PC-3 (cell line): ENCODE results near the gene ROGDI. TPM values are rescaled to one million over a fixed set of nuclear protein-coding genes. Genes with fewer than 3 reads are reported as not detected.

Experiments
- ATAC-seq: fragments of 200-7000 bp; cut with Tn5 transposase; 2 replicates; pipeline ENCODE4 v1.9.1; 2020; ENCODE audit warnings: mild to moderate bottlenecking, moderate library complexity
- BruUV-seq: library from RNA; stranded (reverse); fragments of 400-500 nt; replicated peaks from 2 replicates; lab custom pipeline; 2021; lab: Mats Ljungman, UMichigan
- CTCF ChIA-PET: fragments of 300-600 bp; sonication (Branson Sonifier 250); formaldehyde crosslinking; loops from one replicate; lab custom pipeline; 2022; ENCODE audit warnings: antibody characterized with exemption; lab: Charles Lee
- POLR2A ChIA-PET: fragments of 300-600 bp; sonication (Branson Sonifier 250); formaldehyde crosslinking; loops from one replicate; lab custom pipeline; 2022; ENCODE audit warnings: antibody characterized with exemption; ENCODE audit not compliant: unreplicated experiment; lab: Charles Lee
- DNase-seq: peaks from one replicate; pipeline ENCODE4 v3.0.0-alpha.2; 2015
- H2AFZ ChIP-seq: fragments of 300-600 bp; sonication (generic); 2 replicates; pipeline ENCODE4 v1.6.0; 2016; ENCODE audit warnings: antibody characterized with exemption, low read length
- H3F3A ChIP-seq: fragments of 300-600 bp; sonication (generic); one replicate; pipeline ENCODE4 v1.6.0; 2017; ENCODE audit warnings: antibody characterized with exemption, low read length, control low read depth, mild to moderate bottlenecking; ENCODE audit not compliant: unreplicated experiment
- H3K27ac ChIP-seq: fragments of 300-600 bp; sonication (generic); 2 replicates; pipeline ENCODE4 v1.5.1; 2016; ENCODE audit warnings: mild to moderate bottlenecking, low read length
- H3K27me3 ChIP-seq: fragments of 300-600 bp; sonication (generic); 2 replicates; pipeline ENCODE4 v1.6.1; 2016; ENCODE audit warnings: low read length, mixed read lengths
- H3K36me3 ChIP-seq: fragments of 300-600 bp; sonication (generic); 2 replicates; pipeline ENCODE4 v1.6.1; 2016; ENCODE audit warnings: low read depth, mixed run types, low read length, mixed read lengths
- H3K4me1 ChIP-seq: fragments of 300-600 bp; sonication (generic); 2 replicates; pipeline ENCODE4 v1.5.1; 2016; ENCODE audit warnings: low read length; ENCODE audit not compliant: insufficient read depth
- H3K4me2 ChIP-seq: fragments of 300-600 bp; sonication (generic); 2 replicates; pipeline ENCODE4 v1.6.0; 2016; ENCODE audit warnings: low read length
- H3K4me3 ChIP-seq: fragments of 300-600 bp; sonication (generic); 2 replicates; pipeline ENCODE4 v1.5.1; 2016; ENCODE audit warnings: mild to moderate bottlenecking, low read length, mixed read lengths
- H3K79me2 ChIP-seq: fragments of 300-600 bp; sonication (generic); 2 replicates; pipeline ENCODE4 v1.6.1; 2017; ENCODE audit warnings: low read length, mixed read lengths
- H3K9ac ChIP-seq: fragments of 300-600 bp; sonication (generic); 2 replicates; pipeline ENCODE4 v1.6.0; 2016; ENCODE audit warnings: mild to moderate bottlenecking, low read length
- H3K9me2 ChIP-seq: fragments of 300-600 bp; sonication (generic); replicated peaks from 2 replicates; pipeline ENCODE4 v1.6.1; 2016; ENCODE audit warnings: mixed run types, low read length, mixed read lengths
- H3K9me3 ChIP-seq: fragments of 300-600 bp; sonication (generic); 2 replicates; pipeline ENCODE4 v1.6.1; 2016; ENCODE audit warnings: low read length, mixed read lengths
- H4K20me1 ChIP-seq: fragments of 300-600 bp; sonication (generic); 2 replicates; pipeline ENCODE4 v1.6.1; 2016; ENCODE audit warnings: low read length, mixed read lengths
- EZH2 ChIP-seq: fragments of 300-600 bp; sonication (generic); IDR thresholded peaks from one replicate; pipeline ENCODE4 v1.6.1; 2017; ENCODE audit warnings: antibody characterized with exemption, mild to moderate bottlenecking, low read length; ENCODE audit not compliant: unreplicated experiment
- EZH2phosphoT487 ChIP-seq: fragments of 300-600 bp; sonication (generic); IDR thresholded peaks from 2 replicates; pipeline ENCODE4 v1.6.1; 2018; ENCODE audit warnings: mild to moderate bottlenecking, antibody characterized with exemption, low read length, borderline replicate concordance
- intact Hi-C: fragments of 100-400 bp; cut with micrococcal nuclease; formaldehyde crosslinking; loops from 2 replicates; pipeline ENCODE4 v1.9.0; 2023
- total RNA-seq: library from RNA; depleted of rRNA; stranded (reverse); fragments of >200 nt; gene quantifications from 2 replicates; pipeline ENCODE4 v1.2.3, GENCODE V29; 2014
- TF ChIP-seq, protein P1 (sequence below): fragments of 300-600 bp; sonication (generic); conservative IDR thresholded peaks from 2 replicates; pipeline ENCODE4 v1.5.1; 2017; ENCODE audit warnings: antibody characterized with exemption, low read depth, mild to moderate bottlenecking, low read length

The ROGDI gene
- total RNA-seq, 1 experiment from 2014 or later = 23.3 TPM

GRCh38 chr16:4802659-4803287, 340 bp upstream of the ROGDI start:
- peak; percentile 82 for DNase-seq
- Histone ChIP-seq H4K20me1 (no peaks in the 10 kb centered on the region), H3F3A (no peaks in the 10 kb centered on the region), H3K4me1 (peaks cover 14% of the 10 kb centered on the region), H3K4me3 (peak overlapping the region; percentile 84), H3K27me3 (no peaks in the 10 kb centered on the region), H3K36me3 (peaks cover 4% of the 10 kb centered on the region; the same call in 1 of the 2 replicates), H3K79me2 (no peaks in the 10 kb centered on the region), H3K4me2 (peak overlapping the region; percentile 97), H3K9me3 (no peaks in the 10 kb centered on the region), H3K27ac (no peak overlapping the region; the same call in 1 of the 2 replicates), H3K9ac (peak overlapping the region; percentile 36; the same call in 1 of the 2 replicates), H3K9me2 (no peaks in the 10 kb centered on the region), H2AFZ (peak overlapping the region; percentile 94)
- POLR2A ChIA-PET = interaction anchor here (0.6 kb wide), 2 partner anchors 41 to 69 kb away, joined by 5 to 10 read pairs; partner anchors contain the start of genes ANKS3 and DNAAF8
- BruUV-seq = no TSS peak
- CTCF ChIA-PET = no interaction called here
- peak; percentile 91 for ATAC-seq
- TF ChIP-seq EZH2phosphoT487 (no peak), EZH2 (no peak)
- TF ChIP-seq, protein P1, sequence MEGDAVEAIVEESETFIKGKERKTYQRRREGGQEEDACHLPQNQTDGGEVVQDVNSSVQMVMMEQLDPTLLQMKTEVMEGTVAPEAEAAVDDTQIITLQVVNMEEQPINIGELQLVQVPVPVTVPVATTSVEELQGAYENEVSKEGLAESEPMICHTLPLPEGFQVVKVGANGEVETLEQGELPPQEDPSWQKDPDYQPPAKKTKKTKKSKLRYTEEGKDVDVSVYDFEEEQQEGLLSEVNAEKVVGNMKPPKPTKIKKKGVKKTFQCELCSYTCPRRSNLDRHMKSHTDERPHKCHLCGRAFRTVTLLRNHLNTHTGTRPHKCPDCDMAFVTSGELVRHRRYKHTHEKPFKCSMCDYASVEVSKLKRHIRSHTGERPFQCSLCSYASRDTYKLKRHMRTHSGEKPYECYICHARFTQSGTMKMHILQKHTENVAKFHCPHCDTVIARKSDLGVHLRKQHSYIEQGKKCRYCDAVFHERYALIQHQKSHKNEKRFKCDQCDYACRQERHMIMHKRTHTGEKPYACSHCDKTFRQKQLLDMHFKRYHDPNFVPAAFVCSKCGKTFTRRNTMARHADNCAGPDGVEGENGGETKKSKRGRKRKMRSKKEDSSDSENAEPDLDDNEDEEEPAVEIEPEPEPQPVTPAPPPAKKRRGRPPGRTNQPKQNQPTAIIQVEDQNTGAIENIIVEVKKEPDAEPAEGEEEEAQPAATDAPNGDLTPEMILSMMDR = no peak
- intact Hi-C loops = loop anchor here (5.0 to 10.0 kb wide), 2 partner anchors 70 to 152 kb away; partner anchors contain the start of genes ANKS3, DNAAF8 and SEC14L5

DNA sequence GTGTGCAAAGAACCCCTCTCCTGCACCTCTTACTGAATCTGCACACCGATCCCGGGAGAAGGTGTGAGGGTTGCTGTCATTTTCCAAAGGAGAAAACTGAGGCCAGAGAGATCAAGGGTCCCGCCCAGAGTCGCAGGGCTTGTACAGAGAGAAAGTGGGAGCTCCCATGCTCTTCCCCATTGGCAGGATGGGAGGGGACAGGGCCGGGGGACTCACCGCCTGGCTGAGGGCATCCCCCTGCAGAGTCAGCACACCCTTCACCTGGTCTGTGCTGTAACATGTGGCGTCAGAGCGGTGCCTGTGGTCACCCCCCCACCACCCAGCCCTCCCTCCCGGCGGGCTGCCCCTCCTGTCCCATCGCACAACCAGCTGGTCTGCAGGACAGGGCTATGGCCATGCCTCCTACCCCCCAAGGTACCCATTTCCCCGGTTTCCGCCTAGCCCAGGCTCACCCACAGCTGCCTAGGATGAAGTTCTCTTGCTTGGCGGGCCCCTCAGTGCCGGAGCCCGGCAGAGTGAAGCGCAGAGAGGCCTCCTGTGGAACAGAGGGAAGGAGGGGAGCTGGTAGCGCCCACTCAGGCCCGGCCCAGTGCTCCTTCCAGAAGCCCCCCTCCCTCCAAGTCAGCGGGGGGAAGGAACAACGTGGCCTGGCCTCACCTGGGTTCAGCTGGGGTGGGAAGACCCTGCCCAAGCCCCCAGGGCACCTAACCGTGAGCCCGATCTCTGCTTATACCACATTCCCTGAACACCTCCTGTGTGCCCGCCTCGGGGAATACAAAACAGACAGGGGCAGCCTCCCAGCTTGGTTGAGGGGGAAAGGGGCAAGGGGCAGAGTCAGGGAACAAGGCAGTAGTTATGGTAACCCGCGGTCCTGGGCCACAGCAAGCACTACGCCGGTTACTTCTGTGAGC, 1.1 kb downstream of the ROGDI start:
- intact Hi-C loops = loop anchor here (5.0 to 10.0 kb wide), 2 partner anchors 69 to 153 kb away; partner anchors contain the start of genes ANKS3, DNAAF8 and SEC14L5
- peaks cover 14% of the 10 kb centered on the region for H3K4me1 ChIP-seq
- peak overlapping the region; percentile 94 for H2AFZ ChIP-seq
- no peaks in the 10 kb centered on the region for H3K36me3 ChIP-seq
- no TSS peak for BruUV-seq
- peak overlapping the region; percentile 60 for H3K9ac ChIP-seq
- H3K27me3 ChIP-seq = no peaks in the 10 kb centered on the region
- H3K27ac ChIP-seq = no peak overlapping the region
- H3K4me3 ChIP-seq = peak overlapping the region; percentile 84
- no peak for ATAC-seq
- POLR2A ChIA-PET = no interaction called here
- H3F3A ChIP-seq = no peaks in the 10 kb centered on the region
- H3K4me2 ChIP-seq = peak overlapping the region; percentile 97
- no peaks in the 10 kb centered on the region for H3K79me2 ChIP-seq
- CTCF ChIA-PET = interaction anchor here (0.6 to 0.7 kb wide), 2 partner anchors 33 to 157 kb away, joined by 3 read pairs; partner anchors contain the start of gene SEC14L5
- TF ChIP-seq, protein P1 = no peak
- no peak for TF ChIP-seq EZH2phosphoT487
- no peak for TF ChIP-seq EZH2
- no peaks in the 10 kb centered on the region for H3K9me2 ChIP-seq
- H4K20me1 ChIP-seq = no peaks in the 10 kb centered on the region
- no peaks in the 10 kb centered on the region for H3K9me3 ChIP-seq
- no peak for DNase-seq
